HFFc6 (cell line): Measurements from ENCODE around the gene MLLT3. TPM values are rescaled to one million over a fixed set of nuclear protein-coding genes. Genes with fewer than 3 reads are reported as not detected.
A peak's percentile ranks its signal among the peaks of the same experiment; 100 is the strongest.

ENCODE experiments used
- DNase-seq: peaks from one replicate; pipeline ENCODE4 v3.0.0-alpha.2; 2018
- H3K27ac Mint-ChIP-seq: 2 replicates; pipeline ENCODE4 v1.8.0; 2020; ENCODE audit warnings: mild to moderate bottlenecking, mixed read lengths
- H3K27me3 Mint-ChIP-seq: 2 replicates; pipeline ENCODE4 v1.8.0; 2021; ENCODE audit warnings: mild to moderate bottlenecking, moderate library complexity, mixed read lengths; ENCODE audit not compliant: insufficient read depth
- H3K36me3 Mint-ChIP-seq: 2 replicates; pipeline ENCODE4 v1.8.0; 2021; ENCODE audit warnings: low read depth, mixed read lengths
- H3K4me1 Mint-ChIP-seq: 2 replicates; pipeline ENCODE4 v1.8.0; 2020; ENCODE audit warnings: low read depth, mixed read lengths
- H3K4me3 Mint-ChIP-seq: 2 replicates; pipeline ENCODE4 v1.8.0; 2020; ENCODE audit warnings: mild to moderate bottlenecking, moderate library complexity, mixed read lengths
- H3K9me3 Mint-ChIP-seq: 2 replicates; pipeline ENCODE4 v1.8.0; 2020; ENCODE audit warnings: mild to moderate bottlenecking, mixed read lengths
- CTCF ChIP-seq: fragments of 200-600 bp; sonication (generic); IDR thresholded peaks from 2 replicates; pipeline ENCODE4 v1.5.0; 2021; ENCODE audit warnings: antibody characterized with exemption, mild to moderate bottlenecking
- total RNA-seq, 6 experiments: library from RNA; stranded (reverse); fragmentation: NEBNext Ultra II Directional; extraction: Animal tissue kit (Norgen Biotek cat#: 25700); gene quantifications; 2 replicates in 1 of 6; 3 replicates in 5 of 6; pipeline ENCODE4 v1.2.3, GENCODE V29; 2021

The MLLT3 gene
- total RNA-seq, 6 experiments from 2014 or later, result 23.1 to 27.5 (median 24.7) TPM

- TF ChIP-seq CTCF, result no peak
- peaks cover 15% of the 10 kb centered on the region for H3K4me1 Mint-ChIP-seq
- peaks cover 10% of the 10 kb centered on the region for H3K27me3 Mint-ChIP-seq
- DNase-seq, result no peak
- no peaks in the 10 kb centered on the region for H3K9me3 Mint-ChIP-seq
- no peak overlapping the region for H3K4me3 Mint-ChIP-seq
- no peak overlapping the region for H3K27ac Mint-ChIP-seq
- no peaks in the 10 kb centered on the region for H3K36me3 Mint-ChIP-seq
Observed at GRCh38 chr9:20321423-20322082, 300.7 kb downstream of the MLLT3 start.

DNA sequence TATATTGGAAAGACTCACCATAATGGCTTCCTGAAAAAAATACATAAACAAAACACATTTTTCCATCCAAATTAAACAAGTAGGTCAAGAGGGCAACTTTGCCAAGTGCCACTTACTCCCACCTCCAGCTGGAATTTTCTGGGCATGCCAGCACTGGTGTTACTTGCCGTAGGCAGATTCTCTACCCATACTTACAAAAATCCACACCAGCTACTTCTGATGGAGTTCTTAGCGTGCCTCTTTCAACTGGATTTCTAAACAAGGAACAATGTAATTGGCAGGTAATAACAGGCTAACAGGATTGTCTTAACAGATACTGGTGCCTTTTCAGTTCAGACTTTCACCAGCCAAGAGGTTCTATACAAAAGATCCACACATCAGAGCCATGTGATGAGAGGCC is 301.4 kb downstream of the MLLT3 start:
- H3K36me3 Mint-ChIP-seq, result no peaks in the 10 kb centered on the region
- no peak for DNase-seq
- H3K9me3 Mint-ChIP-seq, result no peaks in the 10 kb centered on the region
- H3K4me1 Mint-ChIP-seq, result peaks cover 19% of the 10 kb centered on the region
- no peak overlapping the region for H3K4me3 Mint-ChIP-seq
- no peak for TF ChIP-seq CTCF
- H3K27ac Mint-ChIP-seq, result no peak overlapping the region
- H3K27me3 Mint-ChIP-seq, result peaks cover 10% of the 10 kb centered on the region

DNA sequence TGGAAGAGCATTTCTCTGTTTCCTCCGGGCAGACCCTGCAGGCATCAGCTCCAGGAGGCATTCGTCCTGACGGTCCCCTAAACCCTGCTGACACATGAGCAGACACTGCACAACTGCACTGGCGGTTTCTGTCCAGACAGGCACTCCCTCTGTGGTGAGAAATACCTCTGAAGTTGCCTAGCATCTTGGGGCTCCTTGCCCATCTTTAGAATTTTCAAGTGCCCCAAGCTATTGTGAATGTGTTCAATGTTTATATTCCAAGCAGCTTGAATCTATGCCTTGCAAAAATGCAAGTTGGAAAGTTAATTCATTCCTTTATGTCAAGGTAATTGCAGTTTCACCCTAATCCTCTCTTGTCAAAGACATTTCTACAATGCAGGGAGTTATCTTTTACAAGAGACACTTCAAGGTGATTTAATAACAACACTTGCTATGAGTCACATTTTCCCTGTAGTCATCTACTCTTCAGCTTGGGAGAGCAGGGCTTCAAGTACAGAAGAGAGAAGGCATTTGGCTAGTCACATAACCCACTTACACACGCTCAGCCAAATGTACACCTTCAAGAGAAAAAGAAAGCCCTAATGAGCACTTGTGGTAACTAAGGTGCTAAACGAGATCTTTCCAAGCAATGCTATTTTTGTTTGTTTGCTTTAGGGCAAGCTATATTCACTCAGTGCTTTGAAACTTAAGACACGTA is 302.5 kb downstream of the MLLT3 start:
- DNase-seq, result peak; percentile 74
- Mint-ChIP-seq H3K27me3 (peaks cover 8% of the 10 kb centered on the region; the same call in 1 of the 2 replicates), H3K27ac (no peak overlapping the region), H3K36me3 (no peaks in the 10 kb centered on the region), H3K4me1 (peaks cover 31% of the 10 kb centered on the region), H3K9me3 (no peaks in the 10 kb centered on the region), H3K4me3 (no peak overlapping the region)
- no peak for TF ChIP-seq CTCF

DNA sequence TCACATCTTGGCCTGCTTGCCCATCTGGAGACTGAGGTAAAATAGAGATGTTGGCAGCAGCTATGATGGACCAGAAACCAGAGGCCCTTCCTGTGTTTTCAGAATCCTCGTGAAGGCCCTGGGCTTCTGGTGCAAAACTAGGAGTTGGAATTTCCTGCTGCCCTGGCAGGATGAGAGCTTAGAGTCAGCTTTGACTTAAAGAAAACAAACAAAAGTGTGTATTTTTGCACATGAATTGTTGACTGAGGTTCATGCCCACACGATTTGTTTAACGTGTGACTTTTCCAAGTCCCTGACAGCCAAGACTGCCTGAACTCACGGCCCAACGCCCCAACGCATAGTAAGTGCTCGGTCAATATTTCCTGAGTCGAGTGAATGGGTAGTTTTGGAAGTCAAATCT is 303.1 kb downstream of the MLLT3 start:
- Mint-ChIP-seq H3K36me3 (no peaks in the 10 kb centered on the region), H3K9me3 (no peaks in the 10 kb centered on the region), H3K27me3 (peaks cover 8% of the 10 kb centered on the region; the same call in 1 of the 2 replicates), H3K4me3 (no peak overlapping the region), H3K4me1 (peaks cover 31% of the 10 kb centered on the region), H3K27ac (no peak overlapping the region)
- DNase-seq, result no peak
- TF ChIP-seq CTCF, result no peak

- Mint-ChIP-seq H3K27ac (no peak overlapping the region), H3K4me3 (no peak overlapping the region), H3K9me3 (no peaks in the 10 kb centered on the region), H3K4me1 (peaks cover 45% of the 10 kb centered on the region), H3K27me3 (peaks cover 5% of the 10 kb centered on the region; the same call in 1 of the 2 replicates), H3K36me3 (no peaks in the 10 kb centered on the region)
- no peak for TF ChIP-seq CTCF
- no peak for DNase-seq
Observed at GRCh38 chr9:20317701-20318100, 304.6 kb downstream of the MLLT3 start.
